B cell (primary cell): ENCODE data around the gene AGAP1. TPM values are rescaled to one million over a fixed set of nuclear protein-coding genes. Genes with fewer than 3 reads are reported as not detected.

Experiments
- ATAC-seq: fragments of 200-7000 bp; cut with Tn5 transposase; one replicate; pipeline ENCODE4 v1.10.0; 2021; ENCODE audit warnings: low read depth, mild to moderate bottlenecking, moderate number of reproducible peaks, moderate library complexity
- CTCF ChIA-PET: fragments of 350-600 bp; sonication (Branson Sonifier 250); formaldehyde crosslinking; loops from one replicate; lab custom pipeline; 2021; ENCODE audit warnings: antibody characterized with exemption, inconsistent platforms; lab: Charles Lee
- POLR2A ChIA-PET: fragments of 350-600 bp; sonication (Branson Sonifier 250); formaldehyde crosslinking; loops from one replicate; lab custom pipeline; 2021; ENCODE audit warnings: antibody characterized with exemption; lab: Charles Lee
- DNase-seq: peaks from one replicate; pipeline ENCODE4 v3.0.0; 2013
- H2AFZ ChIP-seq: 2 replicates; pipeline ENCODE4 v1.6.1; 2012; ENCODE audit warnings: mild to moderate bottlenecking, low read depth, low read length; ENCODE audit not compliant: insufficient read depth, poor library complexity, severe bottlenecking
- H3K27ac ChIP-seq, 2 donors: 1 replicate in 1 of 2; 2 replicates in 1 of 2; pipeline ENCODE4 v1.5.1; 2012 to 2013; ENCODE audit warnings: low read length in 2 of 2, mild to moderate bottlenecking in 2 of 2, moderate library complexity in 1 of 2
- H3K27me3 ChIP-seq, 4 experiments: fragments of 200-600 bp in 1 of 4; sonication (generic) in 1 of 4; replicated peaks in 1 of 4; 1 replicate in 2 of 4; 2 replicates in 2 of 4; pipeline versions ENCODE4 v1.6.1 to v1.7.0; 2013 to 2016; ENCODE audit warnings: low read length in 3 of 4, mild to moderate bottlenecking in 2 of 4, mixed read lengths in 1 of 4, moderate library complexity in 1 of 4; ENCODE audit not compliant: insufficient read depth in 4 of 4, control insufficient read depth in 3 of 4; ENCODE audit errors: control extremely low read depth in 1 of 4
- H3K36me3 ChIP-seq, 2 experiments: replicated peaks in 1 of 2; 1 replicate in 1 of 2; 2 replicates in 1 of 2; pipeline versions ENCODE4 v1.6.1 to v1.7.1; 2013; ENCODE audit warnings: low read length in 1 of 2; ENCODE audit not compliant: insufficient read depth in 2 of 2, control insufficient read depth in 1 of 2; ENCODE audit errors: control extremely low read depth in 1 of 2, extremely low read depth in 1 of 2
- H3K4me1 ChIP-seq, 2 donors: fragments of 200-600 bp in 1 of 2; sonication (generic) in 1 of 2; 1 replicate in 1 of 2; 2 replicates in 1 of 2; pipeline versions ENCODE4 v1.5.1 to v1.6.1; 2013 to 2017; ENCODE audit warnings: low read length in 2 of 2; ENCODE audit not compliant: control insufficient read depth in 2 of 2, insufficient read depth in 2 of 2
- H3K4me2 ChIP-seq: replicated peaks from 2 replicates; pipeline ENCODE3; 2012; ENCODE audit warnings: mild to moderate bottlenecking, low read depth, low read length; ENCODE audit not compliant: poor library complexity, severe bottlenecking
- H3K4me3 ChIP-seq, 5 experiments: fragments of 200-600 bp in 1 of 5; sonication (generic) in 1 of 5; 1 replicate in 3 of 5; 2 replicates in 2 of 5; pipeline versions ENCODE4 v1.5.1 to v1.7.0; 2011 to 2016; ENCODE audit warnings: low read length in 4 of 5, mild to moderate bottlenecking in 4 of 5, low read depth in 2 of 5, control low read depth in 1 of 5, moderate library complexity in 1 of 5; ENCODE audit not compliant: insufficient read depth in 1 of 5; ENCODE audit errors: control extremely low read depth in 1 of 5, extremely low read depth in 1 of 5
- H3K79me2 ChIP-seq: fragments of 200-600 bp; sonication (generic); one replicate; pipeline ENCODE4 v1.6.0; 2016; ENCODE audit warnings: low read length; ENCODE audit not compliant: control insufficient read depth, insufficient read depth
- H3K9ac ChIP-seq: fragments of 200-600 bp; sonication (generic); 2 replicates; pipeline ENCODE4 v1.6.1; 2017; ENCODE audit warnings: mild to moderate bottlenecking, low read length, moderate library complexity
- H3K9me3 ChIP-seq, 3 donors: one replicate each; pipeline versions ENCODE4 v1.6.1 to v1.7.1; 2013; ENCODE audit warnings: low read length in 2 of 3; ENCODE audit not compliant: control insufficient read depth in 2 of 3, insufficient read depth in 1 of 3; ENCODE audit errors: control extremely low read depth in 1 of 3
- H4K20me1 ChIP-seq: 2 replicates; pipeline ENCODE4 v1.6.0; 2012; ENCODE audit warnings: mild to moderate bottlenecking, low read length; ENCODE audit not compliant: insufficient read depth, control insufficient read depth, poor library complexity, severe bottlenecking
- H3K27ac Mint-ChIP-seq: one replicate; pipeline ENCODE4 v1.8.0; 2021; ENCODE audit warnings: mixed read lengths
- H3K27me3 Mint-ChIP-seq: one replicate; pipeline ENCODE4 v1.8.0; 2021; ENCODE audit warnings: mixed read lengths
- H3K4me1 Mint-ChIP-seq: one replicate; pipeline ENCODE4 v1.8.0; 2021; ENCODE audit warnings: mixed read lengths
- H3K4me3 Mint-ChIP-seq: one replicate; pipeline ENCODE4 v1.8.0; 2021; ENCODE audit warnings: mixed read lengths
- H3K9me3 Mint-ChIP-seq: one replicate; pipeline ENCODE4 v1.8.0; 2022; ENCODE audit warnings: mixed read lengths; ENCODE audit not compliant: insufficient read depth
- CTCF ChIP-seq: fragments of 200-600 bp; IDR thresholded peaks from one replicate; pipeline ENCODE4 v1.8.0; 2022; ENCODE audit warnings: antibody characterized with exemption, mild to moderate bottlenecking
- EZH2 ChIP-seq: IDR thresholded peaks from 2 replicates; pipeline ENCODE4 v1.6.1; 2012; ENCODE audit warnings: borderline replicate concordance, low read depth, mild to moderate bottlenecking, moderate library complexity, low read length; ENCODE audit not compliant: insufficient read depth, poor library complexity, severe bottlenecking
- WGBS: methylation state at CpG from one replicate; pipeline ENCODE4 v1.1.5; 2013; ENCODE audit warnings: missing lambda C conversion rate; ENCODE audit not compliant: insufficient coverage; 5-methylcytosine and 5-hydroxymethylcytosine counted together
- intact Hi-C: fragments of 100-400 bp; cut with micrococcal nuclease; formaldehyde crosslinking; loops from one replicate; pipeline ENCODE4 v1.10.0; 2022
- polyA plus RNA-seq: library from polyadenylated mRNA; depleted of rRNA; stranded (reverse); fragments of >200 nt; gene quantifications from 2 replicates; pipeline ENCODE4 v1.2.3, GENCODE V29; 2012
- total RNA-seq, 2 donors: library from RNA; stranded (reverse); fragments of 120-200 nt in 1 of 2; gene quantifications; 1 replicate in 1 of 2; 2 replicates in 1 of 2; pipeline versions ENCODE4 v1.2.3 to v1.2.4, GENCODE V29; 2013 to 2022

The AGAP1 gene
- total and polyA plus RNA-seq, 2 donors (not counting 1 experiment from before 2014, with no cell fraction given), result 0.01 TPM; not detected in 1

- H3K4me1 ChIP-seq, result no peaks in the 10 kb centered on the region
- 69% methylated on average over 1 of the region's 4 CpGs for WGBS
- no peak overlapping the region for H3K4me3 Mint-ChIP-seq
These were observed 235.7 kb downstream of the AGAP1 start for GRCh38 chr2:235729557-235729947.

GRCh38 chr2:235730115-235730514 is 236.3 kb downstream of the AGAP1 start:
- 100% methylated on average over 3 of the region's 7 CpGs for WGBS
- CTCF ChIA-PET, result no interaction called here

More at GRCh38 chr2:235729557-235729947, 235.7 kb downstream of the AGAP1 start:
- H2AFZ ChIP-seq, result no peak overlapping the region
- ChIA-PET POLR2A (no interaction called here), CTCF (no interaction called here)
- H3K9me3 ChIP-seq, result no peaks in the 10 kb centered on the region
- no peaks in the 10 kb centered on the region for H3K27me3 ChIP-seq
- ATAC-seq (no peak), DNase-seq (no peak)
- intact Hi-C loops, result no loop called here
- no peaks in the 10 kb centered on the region for H3K9me3 Mint-ChIP-seq
- no peak overlapping the region for H3K4me3 ChIP-seq
- no peak overlapping the region for H3K27ac Mint-ChIP-seq
- H3K27me3 Mint-ChIP-seq, result peaks cover 11% of the 10 kb centered on the region
- H3K4me2 ChIP-seq, result no peak overlapping the region
- H3K79me2 ChIP-seq, result no peaks in the 10 kb centered on the region
- H4K20me1 ChIP-seq, result no peaks in the 10 kb centered on the region
- no peaks in the 10 kb centered on the region for H3K4me1 Mint-ChIP-seq
- no peak for TF ChIP-seq EZH2
- TF ChIP-seq CTCF, result no peak
- no peaks in the 10 kb centered on the region for H3K36me3 ChIP-seq
- H3K27ac ChIP-seq, result no peak overlapping the region
- no peak overlapping the region for H3K9ac ChIP-seq

More at GRCh38 chr2:235730115-235730514, 236.3 kb downstream of the AGAP1 start:
- Histone ChIP-seq H4K20me1 (no peaks in the 10 kb centered on the region), H3K9me3 (no peaks in the 10 kb centered on the region), H2AFZ (no peak overlapping the region), H3K9ac (no peak overlapping the region), H3K79me2 (no peaks in the 10 kb centered on the region), H3K27ac (no peak overlapping the region), H3K36me3 (no peaks in the 10 kb centered on the region), H3K4me3 (no peak overlapping the region), H3K4me1 (no peaks in the 10 kb centered on the region), H3K27me3 (no peaks in the 10 kb centered on the region), H3K4me2 (no peak overlapping the region)
- no peak for TF ChIP-seq EZH2
- TF ChIP-seq CTCF, result no peak
- Mint-ChIP-seq H3K27ac (no peak overlapping the region), H3K9me3 (no peaks in the 10 kb centered on the region), H3K4me3 (no peak overlapping the region), H3K4me1 (no peaks in the 10 kb centered on the region), H3K27me3 (peaks cover 11% of the 10 kb centered on the region)
- DNase-seq, result no peak
- intact Hi-C loops, result no loop called here
- no peak for ATAC-seq
- POLR2A ChIA-PET, result no interaction called here
